Stimulated activated CD4-positive, alpha-beta T cell treated with anti-CD3 and anti-CD28 coated beads, Interleukin-4, amount 100 ng/mL, for 1 hour (primary cell): ENCODE measurements around the gene FAM83B.

Source experiments
- DNase-seq: peaks from one replicate; pipeline ENCODE4 v3.0.0-alpha.2; 2020

Gene FAM83B

GRCh38 chr6:54987633-54988290, 141.2 kb downstream of the FAM83B start:
- DNase-seq, result no peak

- no peak for DNase-seq
These were observed 142.0 kb downstream of the FAM83B start for GRCh38 chr6:54988576-54988975.

GRCh38 chr6:54990001-54990400, 143.4 kb downstream of the FAM83B start:
- DNase-seq, result no peak
